Sigmoid colon (tissue), 7 donors: ENCODE data around the gene ZNF708. TPM values are rescaled to one million over a fixed set of nuclear protein-coding genes. Genes with fewer than 3 reads are reported as not detected.
A peak's percentile ranks its signal among the peaks of the same experiment; 100 is the strongest.
"Not testable (repeated sequence)": the region's sequence is repeated elsewhere in the genome, so short reads cannot be mapped to it uniquely, and the experiment has no call there.

Source experiments
- DNase-seq: peaks from one replicate; pipeline ENCODE4 v3.0.0-alpha.2; 2019
- H3K27ac ChIP-seq, 4 donors: fragments of 200-600 bp; sonication (generic); one replicate each; pipeline ENCODE4 v1.5.1; 2016 to 2019; ENCODE audit warnings: mild to moderate bottlenecking in 1 of 4
- H3K27me3 ChIP-seq, 3 donors: fragments of 200-600 bp; sonication (generic); one replicate each; pipeline ENCODE4 v1.5.1; 2019; ENCODE audit warnings: mild to moderate bottlenecking in 1 of 3
- H3K36me3 ChIP-seq, 4 donors: fragments of 200-600 bp; sonication (generic); one replicate each; pipeline ENCODE4 v1.5.1; 2016 to 2019
- H3K4me1 ChIP-seq, 4 donors: fragments of 200-600 bp; sonication (generic); one replicate each; pipeline ENCODE4 v1.5.1; 2017 to 2019
- H3K4me3 ChIP-seq, 4 donors: fragments of 200-600 bp; sonication (generic); one replicate each; pipeline ENCODE4 v1.5.1; 2017 to 2019; ENCODE audit warnings: mild to moderate bottlenecking in 2 of 4, moderate library complexity in 1 of 4
- H3K9me3 ChIP-seq, 4 donors: fragments of 200-600 bp in 3 of 4; sonication (generic) in 3 of 4; one replicate each; pipeline versions ENCODE4 v1.5.1 to v1.6.1; 2013 to 2019
- CTCF ChIP-seq, 4 experiments: fragments of 450-650 bp in 3 of 4; fragments of 200-600 bp in 1 of 4; IDR thresholded peaks; one replicate each; pipeline ENCODE4 v1.5.1; 2016 to 2019; ENCODE audit warnings: antibody characterized with exemption in 4 of 4, mild to moderate bottlenecking in 3 of 4, moderate library complexity in 2 of 4
- EP300 ChIP-seq, 4 donors: sonication (generic); formaldehyde crosslinking; IDR thresholded peaks; one replicate each; pipeline ENCODE4 v1.6.1; 2017; ENCODE audit warnings: antibody characterized with exemption in 4 of 4
- POLR2A ChIP-seq, 2 donors: fragments of 450-650 bp; IDR thresholded peaks; one replicate each; pipeline ENCODE4 v1.6.1; 2016; ENCODE audit warnings: antibody characterized with exemption in 2 of 2, mild to moderate bottlenecking in 2 of 2, moderate library complexity in 2 of 2
- POLR2AphosphoS5 ChIP-seq, 4 donors: sonication (generic); formaldehyde crosslinking; IDR thresholded peaks; one replicate each; pipeline ENCODE4 v1.6.1; 2017; ENCODE audit warnings: antibody characterized with exemption in 4 of 4
- WGBS, 2 donors: extraction: QIAGEN DNeasy Blood & Tissue Kit; methylation state at CpG; one replicate each; pipeline ENCODE4 v1.1.7; 2013; 5-methylcytosine and 5-hydroxymethylcytosine counted together
- intact Hi-C: fragments of 100-400 bp; cut with DNase I; formaldehyde crosslinking; loops from one replicate; pipeline ENCODE4 v1.15.1; 2023
- polyA plus RNA-seq, 3 donors: library from polyadenylated mRNA; stranded (reverse); fragments of 200-250 nt; gene quantifications; one replicate each; pipeline ENCODE4 v1.2.3, GENCODE V29; 2013
- total RNA-seq, 4 donors: library from RNA; depleted of rRNA; stranded (reverse); fragments of >200 nt; gene quantifications; one replicate each; pipeline ENCODE4 v1.1.0, GENCODE V29; 2016
- donor health status: healthy with polysubstance abuse.
- donor health status: Bipolar disorder and iron deficiency.
- donor health status: healthy.

Gene ZNF708
- total and polyA plus RNA-seq, 7 donors: 1.4 to 25.2 (median 11.9) TPM

GRCh38 chr19:21321996-21322395, 7.2 kb downstream of the ZNF708 start:
- H3K4me3 ChIP-seq: no peak overlapping the region
- peaks cover 0 to 36% (median 28%) of the 10 kb centered on the region in 4 donors for H3K4me1 ChIP-seq
- peaks cover 0 to 7% (median 0%) of the 10 kb centered on the region in 4 donors for H3K36me3 ChIP-seq
- no peak for DNase-seq
- peak overlapping the region; percentile 42 to 63 (median 49) for H3K27ac ChIP-seq
- no peaks in the 10 kb centered on the region for H3K27me3 ChIP-seq
- intact Hi-C loops: loop anchor here (10.0 kb wide), 1 partner anchor 183 kb away; the partner anchor contains the start of gene ZNF429
- no peaks in the 10 kb centered on the region for H3K9me3 ChIP-seq
- 93 to 95% methylated on average over 4 of the region's 4 CpGs for WGBS, 2 donors
- TF ChIP-seq POLR2A (IDR thresholded peaks at IDR 0.05): no peak
- TF ChIP-seq POLR2AphosphoS5 (IDR thresholded peaks at IDR 0.05): no peak
- TF ChIP-seq EP300 (IDR thresholded peaks at IDR 0.05): no peak
- no peak for TF ChIP-seq CTCF (IDR thresholded peaks at IDR 0.05)

- Histone ChIP-seq H3K4me1 (peaks cover 0 to 36% (median 28%) of the 10 kb centered on the region in 4 donors), H3K4me3 (no peak overlapping the region), H3K36me3 (peaks cover 0 to 1% (median 0%) of the 10 kb centered on the region in 4 donors), H3K9me3 (no peaks in the 10 kb centered on the region), H3K27me3 (no peaks in the 10 kb centered on the region), H3K27ac (peak overlapping the region in 1 of 4 donors; percentile 46)
- intact Hi-C loops: loop anchor here (10.0 kb wide), 1 partner anchor 184 kb away; the partner anchor contains the start of gene ZNF429
- WGBS, 2 donors: 91 to 97% methylated on average over 4 of the region's 4 CpGs
- no peak for DNase-seq
- no peak for TF ChIP-seq CTCF (IDR thresholded peaks at IDR 0.05)
- TF ChIP-seq POLR2A (IDR thresholded peaks at IDR 0.05): no peak
- no peak for TF ChIP-seq EP300 (IDR thresholded peaks at IDR 0.05)
- TF ChIP-seq POLR2AphosphoS5 (IDR thresholded peaks at IDR 0.05): no peak
Measured at GRCh38 chr19:21321134-21321533, 8.1 kb downstream of the ZNF708 start.

- intact Hi-C loops: no loop called here
- no peak overlapping the region for H3K4me3 ChIP-seq
- peaks cover 0 to 48% (median 43%) of the 10 kb centered on the region in 4 donors for H3K4me1 ChIP-seq
- TF ChIP-seq EP300 (IDR thresholded peaks at IDR 0.05) (no peak), POLR2AphosphoS5 (IDR thresholded peaks at IDR 0.05) (no peak)
- no peaks in the 10 kb centered on the region for H3K27me3 ChIP-seq
- WGBS, 2 donors: 73 to 87% methylated on average over 1 of the region's 1 CpG
- DNase-seq: no peak
- H3K9me3 ChIP-seq: no peaks in the 10 kb centered on the region
- H3K27ac ChIP-seq: no peak overlapping the region
- no peaks in the 10 kb centered on the region for H3K36me3 ChIP-seq
Measured at GRCh38 chr19:21317821-21318220, 11.4 kb downstream of the ZNF708 start.

- Histone ChIP-seq H3K36me3 (peaks cover 0 to 4% (median 0%) of the 10 kb centered on the region in 4 donors), H3K9me3 (no peaks in the 10 kb centered on the region), H3K27ac (peak overlapping the region in 3 of 4 donors; percentile 46 to 71 (median 70)), H3K27me3 (no peaks in the 10 kb centered on the region), H3K4me1 (peaks cover 0 to 36% (median 30%) of the 10 kb centered on the region in 4 donors), H3K4me3 (no peak overlapping the region)
- TF ChIP-seq POLR2AphosphoS5 (IDR thresholded peaks at IDR 0.05) (peak; percentile 64 to 86 (median 76)), EP300 (IDR thresholded peaks at IDR 0.05) (peak in 1 of 4 donors; percentile 28), POLR2A (IDR thresholded peaks at IDR 0.05) (no peak), CTCF (IDR thresholded peaks at IDR 0.05) (no peak)
- intact Hi-C loops: no loop called here
- WGBS, 2 donors: 87 to 92% methylated on average over 1 of the region's 1 CpG
- DNase-seq: no peak
Measured at GRCh38 chr19:21314676-21315075, 14.5 kb downstream of the ZNF708 start.

- 97 to 99% methylated on average over 2 of the region's 2 CpGs for WGBS, 2 donors
- H3K27me3 ChIP-seq, H3K27ac ChIP-seq, H3K4me3 ChIP-seq, intact Hi-C loops, H3K9me3 ChIP-seq, DNase-seq: not testable (repeated sequence)
- peaks cover 0 to 28% (median 25%) of the 10 kb centered on the region in 4 donors for H3K4me1 ChIP-seq
- peaks cover 0 to 19% (median 0%) of the 10 kb centered on the region in 4 donors for H3K36me3 ChIP-seq
Measured at GRCh38 chr19:21312807-21313206, 16.4 kb downstream of the ZNF708 start.

- Histone ChIP-seq H3K36me3 (peaks cover 6 to 53% (median 16%) of the 10 kb centered on the region in 4 donors), H3K27me3 (no peaks in the 10 kb centered on the region), H3K9me3 (peaks cover 0 to 4% (median 0%) of the 10 kb centered on the region in 4 donors), H3K27ac (no peak overlapping the region), H3K4me1 (peaks cover 0 to under 1% (median 0%) of the 10 kb centered on the region in 4 donors), H3K4me3 (no peak overlapping the region)
- no peak for DNase-seq
- TF ChIP-seq POLR2A (IDR thresholded peaks at IDR 0.05): no peak
- no peak for TF ChIP-seq POLR2AphosphoS5 (IDR thresholded peaks at IDR 0.05)
- no peak for TF ChIP-seq CTCF (IDR thresholded peaks at IDR 0.05)
- no peak for TF ChIP-seq EP300 (IDR thresholded peaks at IDR 0.05)
- intact Hi-C loops: no loop called here
- 93 to 95% methylated on average over 2 of the region's 2 CpGs for WGBS, 2 donors
Measured at GRCh38 chr19:21308773-21309172, 20.4 kb downstream of the ZNF708 start.

- peaks cover 6 to 71% (median 18%) of the 10 kb centered on the region in 4 donors for H3K36me3 ChIP-seq
- 95 to 98% methylated on average over 3 of the region's 3 CpGs for WGBS, 2 donors
- H3K27ac ChIP-seq, H3K4me3 ChIP-seq, H3K4me1 ChIP-seq, H3K27me3 ChIP-seq, H3K9me3 ChIP-seq, intact Hi-C loops, DNase-seq: not testable (repeated sequence)
Measured at GRCh38 chr19:21306881-21307479, 22.2 kb downstream of the ZNF708 start.

GRCh38 chr19:21293768-21294167, 35.4 kb downstream of the ZNF708 start:
- H3K4me3 ChIP-seq, DNase-seq, H3K4me1 ChIP-seq, intact Hi-C loops, H3K27ac ChIP-seq, H3K27me3 ChIP-seq: not testable (repeated sequence)
- WGBS, 2 donors: 100% methylated on average over 1 of the region's 1 CpG
- Histone ChIP-seq H3K36me3 (peaks cover 0 to 61% (median 24%) of the 10 kb centered on the region in 4 donors), H3K9me3 (peaks cover 0 to 14% (median 1%) of the 10 kb centered on the region in 4 donors)
